ENCODE results near the gene SLC16A12. TPM values are rescaled to one million over a fixed set of nuclear protein-coding genes. Genes with fewer than 3 reads are reported as not detected.

Gene SLC16A12
- total RNA-seq, 1 experiment from 2014 or later = 10.9 TPM

DNA sequence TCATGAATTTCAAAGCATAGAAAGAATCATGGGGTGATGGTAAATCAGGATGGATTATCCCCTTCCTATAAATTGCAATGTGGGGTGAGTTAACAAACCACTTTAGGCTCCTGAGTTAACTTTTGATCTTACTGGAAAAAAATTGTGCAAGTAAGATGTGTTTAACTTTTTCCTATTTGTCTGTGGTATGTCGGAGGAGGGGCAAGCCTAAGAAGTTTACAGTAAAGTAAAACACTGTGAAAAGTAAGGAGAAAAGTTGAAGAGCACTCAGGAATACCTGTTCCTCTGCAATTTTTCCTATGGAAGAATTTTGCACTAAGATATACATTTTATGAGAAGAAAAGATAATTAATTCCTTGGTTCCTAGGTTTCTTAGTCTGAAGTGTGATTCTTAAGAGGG, 76.6 kb downstream of the SLC16A12 start (continued):
- TF ChIP-seq, protein P1, sequence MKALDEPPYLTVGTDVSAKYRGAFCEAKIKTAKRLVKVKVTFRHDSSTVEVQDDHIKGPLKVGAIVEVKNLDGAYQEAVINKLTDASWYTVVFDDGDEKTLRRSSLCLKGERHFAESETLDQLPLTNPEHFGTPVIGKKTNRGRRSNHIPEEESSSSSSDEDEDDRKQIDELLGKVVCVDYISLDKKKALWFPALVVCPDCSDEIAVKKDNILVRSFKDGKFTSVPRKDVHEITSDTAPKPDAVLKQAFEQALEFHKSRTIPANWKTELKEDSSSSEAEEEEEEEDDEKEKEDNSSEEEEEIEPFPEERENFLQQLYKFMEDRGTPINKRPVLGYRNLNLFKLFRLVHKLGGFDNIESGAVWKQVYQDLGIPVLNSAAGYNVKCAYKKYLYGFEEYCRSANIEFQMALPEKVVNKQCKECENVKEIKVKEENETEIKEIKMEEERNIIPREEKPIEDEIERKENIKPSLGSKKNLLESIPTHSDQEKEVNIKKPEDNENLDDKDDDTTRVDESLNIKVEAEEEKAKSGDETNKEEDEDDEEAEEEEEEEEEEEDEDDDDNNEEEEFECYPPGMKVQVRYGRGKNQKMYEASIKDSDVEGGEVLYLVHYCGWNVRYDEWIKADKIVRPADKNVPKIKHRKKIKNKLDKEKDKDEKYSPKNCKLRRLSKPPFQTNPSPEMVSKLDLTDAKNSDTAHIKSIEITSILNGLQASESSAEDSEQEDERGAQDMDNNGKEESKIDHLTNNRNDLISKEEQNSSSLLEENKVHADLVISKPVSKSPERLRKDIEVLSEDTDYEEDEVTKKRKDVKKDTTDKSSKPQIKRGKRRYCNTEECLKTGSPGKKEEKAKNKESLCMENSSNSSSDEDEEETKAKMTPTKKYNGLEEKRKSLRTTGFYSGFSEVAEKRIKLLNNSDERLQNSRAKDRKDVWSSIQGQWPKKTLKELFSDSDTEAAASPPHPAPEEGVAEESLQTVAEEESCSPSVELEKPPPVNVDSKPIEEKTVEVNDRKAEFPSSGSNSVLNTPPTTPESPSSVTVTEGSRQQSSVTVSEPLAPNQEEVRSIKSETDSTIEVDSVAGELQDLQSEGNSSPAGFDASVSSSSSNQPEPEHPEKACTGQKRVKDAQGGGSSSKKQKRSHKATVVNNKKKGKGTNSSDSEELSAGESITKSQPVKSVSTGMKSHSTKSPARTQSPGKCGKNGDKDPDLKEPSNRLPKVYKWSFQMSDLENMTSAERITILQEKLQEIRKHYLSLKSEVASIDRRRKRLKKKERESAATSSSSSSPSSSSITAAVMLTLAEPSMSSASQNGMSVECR (CRISPR knock-in tag; IDR thresholded peaks at IDR 0.05; ENCODE audit: borderline replicate concordance) = no peak
- no peak for TF ChIP-seq FOXJ3 (CRISPR knock-in tag; IDR thresholded peaks at IDR 0.05; ENCODE audit: borderline replicate concordance)
- no peak for TF ChIP-seq CREB1 (CRISPR knock-in tag; IDR thresholded peaks at IDR 0.05)
- TF ChIP-seq ATF1 (CRISPR knock-in tag; IDR thresholded peaks at IDR 0.05) = no peak
- TF ChIP-seq ZNF121 (CRISPR knock-in tag; IDR thresholded peaks at IDR 0.05) = no peak
- TF ChIP-seq, protein P2, sequence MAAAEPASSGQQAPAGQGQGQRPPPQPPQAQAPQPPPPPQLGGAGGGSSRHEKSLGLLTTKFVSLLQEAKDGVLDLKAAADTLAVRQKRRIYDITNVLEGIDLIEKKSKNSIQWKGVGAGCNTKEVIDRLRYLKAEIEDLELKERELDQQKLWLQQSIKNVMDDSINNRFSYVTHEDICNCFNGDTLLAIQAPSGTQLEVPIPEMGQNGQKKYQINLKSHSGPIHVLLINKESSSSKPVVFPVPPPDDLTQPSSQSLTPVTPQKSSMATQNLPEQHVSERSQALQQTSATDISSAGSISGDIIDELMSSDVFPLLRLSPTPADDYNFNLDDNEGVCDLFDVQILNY (CRISPR knock-in tag; IDR thresholded peaks at IDR 0.05) = no peak
- TF ChIP-seq SMAD3 (CRISPR knock-in tag; IDR thresholded peaks at IDR 0.05; ENCODE audit: borderline replicate concordance) = no peak
- TF ChIP-seq ZNF232 (CRISPR knock-in tag; IDR thresholded peaks at IDR 0.05) = no peak

DNA sequence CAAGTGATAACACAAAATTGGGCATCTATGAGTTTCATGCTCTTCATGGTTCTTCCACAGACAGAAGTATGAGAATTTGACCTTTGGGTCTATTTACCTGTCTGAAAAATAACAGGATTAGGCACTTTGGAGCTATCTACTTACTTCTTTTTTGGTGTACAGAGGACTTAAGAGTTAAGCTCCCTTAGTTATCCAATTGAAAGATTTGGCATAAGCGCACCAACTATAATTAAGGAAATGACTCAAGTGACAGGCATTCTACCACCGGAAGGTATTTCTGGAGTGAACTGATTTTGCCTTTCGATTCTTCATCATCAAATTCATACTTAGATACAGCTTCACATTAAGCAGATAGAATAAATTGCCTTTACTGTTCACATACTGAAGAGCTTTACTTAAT, 77.1 kb downstream of the SLC16A12 start:
- Mint-ChIP-seq H3K27ac (no peak overlapping the region), H3K9me3 (no peaks in the 10 kb centered on the region), H3K4me3 (no peak overlapping the region), H3K27me3 (ENCODE audit: low read depth) (no peaks in the 10 kb centered on the region), H3K4me1 (no peaks in the 10 kb centered on the region), H3K36me3 (no peaks in the 10 kb centered on the region)
- POLR2A ChIA-PET = interaction anchor here (0.8 kb wide), 1 partner anchor 80 kb away, joined by 3 read pairs; no protein-coding TSS in a partner anchor
- CTCF ChIA-PET = no interaction called here
- ATAC-seq (no peak), DNase-seq (ENCODE audit: low spot score) (no peak)
- TF ChIP-seq NR1H2 (CRISPR knock-in tag; IDR thresholded peaks at IDR 0.05) = no peak
- no peak for TF ChIP-seq RELA (CRISPR knock-in tag; IDR thresholded peaks at IDR 0.05; ENCODE audit: borderline replicate concordance)
- TF ChIP-seq, protein P1 (CRISPR knock-in tag; IDR thresholded peaks at IDR 0.05; ENCODE audit: borderline replicate concordance) = no peak
- TF ChIP-seq ZNF263 (CRISPR knock-in tag; IDR thresholded peaks at IDR 0.05; ENCODE audit: low read depth) = no peak
- TF ChIP-seq OVOL2 (CRISPR knock-in tag; IDR thresholded peaks at IDR 0.05; ENCODE audit: borderline replicate concordance) = no peak
- TF ChIP-seq SMAD4 (CRISPR knock-in tag; IDR thresholded peaks at IDR 0.05) = no peak
- TF ChIP-seq, protein P3, sequence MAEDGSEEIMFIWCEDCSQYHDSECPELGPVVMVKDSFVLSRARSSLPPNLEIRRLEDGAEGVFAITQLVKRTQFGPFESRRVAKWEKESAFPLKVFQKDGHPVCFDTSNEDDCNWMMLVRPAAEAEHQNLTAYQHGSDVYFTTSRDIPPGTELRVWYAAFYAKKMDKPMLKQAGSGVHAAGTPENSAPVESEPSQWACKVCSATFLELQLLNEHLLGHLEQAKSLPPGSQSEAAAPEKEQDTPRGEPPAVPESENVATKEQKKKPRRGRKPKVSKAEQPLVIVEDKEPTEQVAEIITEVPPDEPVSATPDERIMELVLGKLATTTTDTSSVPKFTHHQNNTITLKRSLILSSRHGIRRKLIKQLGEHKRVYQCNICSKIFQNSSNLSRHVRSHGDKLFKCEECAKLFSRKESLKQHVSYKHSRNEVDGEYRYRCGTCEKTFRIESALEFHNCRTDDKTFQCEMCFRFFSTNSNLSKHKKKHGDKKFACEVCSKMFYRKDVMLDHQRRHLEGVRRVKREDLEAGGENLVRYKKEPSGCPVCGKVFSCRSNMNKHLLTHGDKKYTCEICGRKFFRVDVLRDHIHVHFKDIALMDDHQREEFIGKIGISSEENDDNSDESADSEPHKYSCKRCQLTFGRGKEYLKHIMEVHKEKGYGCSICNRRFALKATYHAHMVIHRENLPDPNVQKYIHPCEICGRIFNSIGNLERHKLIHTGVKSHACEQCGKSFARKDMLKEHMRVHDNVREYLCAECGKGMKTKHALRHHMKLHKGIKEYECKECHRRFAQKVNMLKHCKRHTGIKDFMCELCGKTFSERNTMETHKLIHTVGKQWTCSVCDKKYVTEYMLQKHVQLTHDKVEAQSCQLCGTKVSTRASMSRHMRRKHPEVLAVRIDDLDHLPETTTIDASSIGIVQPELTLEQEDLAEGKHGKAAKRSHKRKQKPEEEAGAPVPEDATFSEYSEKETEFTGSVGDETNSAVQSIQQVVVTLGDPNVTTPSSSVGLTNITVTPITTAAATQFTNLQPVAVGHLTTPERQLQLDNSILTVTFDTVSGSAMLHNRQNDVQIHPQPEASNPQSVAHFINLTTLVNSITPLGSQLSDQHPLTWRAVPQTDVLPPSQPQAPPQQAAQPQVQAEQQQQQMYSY (CRISPR knock-in tag; IDR thresholded peaks at IDR 0.05) = no peak
- TF ChIP-seq, protein P4, sequence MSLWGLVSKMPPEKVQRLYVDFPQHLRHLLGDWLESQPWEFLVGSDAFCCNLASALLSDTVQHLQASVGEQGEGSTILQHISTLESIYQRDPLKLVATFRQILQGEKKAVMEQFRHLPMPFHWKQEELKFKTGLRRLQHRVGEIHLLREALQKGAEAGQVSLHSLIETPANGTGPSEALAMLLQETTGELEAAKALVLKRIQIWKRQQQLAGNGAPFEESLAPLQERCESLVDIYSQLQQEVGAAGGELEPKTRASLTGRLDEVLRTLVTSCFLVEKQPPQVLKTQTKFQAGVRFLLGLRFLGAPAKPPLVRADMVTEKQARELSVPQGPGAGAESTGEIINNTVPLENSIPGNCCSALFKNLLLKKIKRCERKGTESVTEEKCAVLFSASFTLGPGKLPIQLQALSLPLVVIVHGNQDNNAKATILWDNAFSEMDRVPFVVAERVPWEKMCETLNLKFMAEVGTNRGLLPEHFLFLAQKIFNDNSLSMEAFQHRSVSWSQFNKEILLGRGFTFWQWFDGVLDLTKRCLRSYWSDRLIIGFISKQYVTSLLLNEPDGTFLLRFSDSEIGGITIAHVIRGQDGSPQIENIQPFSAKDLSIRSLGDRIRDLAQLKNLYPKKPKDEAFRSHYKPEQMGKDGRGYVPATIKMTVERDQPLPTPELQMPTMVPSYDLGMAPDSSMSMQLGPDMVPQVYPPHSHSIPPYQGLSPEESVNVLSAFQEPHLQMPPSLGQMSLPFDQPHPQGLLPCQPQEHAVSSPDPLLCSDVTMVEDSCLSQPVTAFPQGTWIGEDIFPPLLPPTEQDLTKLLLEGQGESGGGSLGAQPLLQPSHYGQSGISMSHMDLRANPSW (CRISPR knock-in tag; conservative IDR thresholded peaks at IDR 0.05; ENCODE audit: low read depth) = no peak
- TF ChIP-seq, protein P5, sequence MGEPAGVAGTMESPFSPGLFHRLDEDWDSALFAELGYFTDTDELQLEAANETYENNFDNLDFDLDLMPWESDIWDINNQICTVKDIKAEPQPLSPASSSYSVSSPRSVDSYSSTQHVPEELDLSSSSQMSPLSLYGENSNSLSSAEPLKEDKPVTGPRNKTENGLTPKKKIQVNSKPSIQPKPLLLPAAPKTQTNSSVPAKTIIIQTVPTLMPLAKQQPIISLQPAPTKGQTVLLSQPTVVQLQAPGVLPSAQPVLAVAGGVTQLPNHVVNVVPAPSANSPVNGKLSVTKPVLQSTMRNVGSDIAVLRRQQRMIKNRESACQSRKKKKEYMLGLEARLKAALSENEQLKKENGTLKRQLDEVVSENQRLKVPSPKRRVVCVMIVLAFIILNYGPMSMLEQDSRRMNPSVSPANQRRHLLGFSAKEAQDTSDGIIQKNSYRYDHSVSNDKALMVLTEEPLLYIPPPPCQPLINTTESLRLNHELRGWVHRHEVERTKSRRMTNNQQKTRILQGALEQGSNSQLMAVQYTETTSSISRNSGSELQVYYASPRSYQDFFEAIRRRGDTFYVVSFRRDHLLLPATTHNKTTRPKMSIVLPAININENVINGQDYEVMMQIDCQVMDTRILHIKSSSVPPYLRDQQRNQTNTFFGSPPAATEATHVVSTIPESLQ (CRISPR knock-in tag; IDR thresholded peaks at IDR 0.05) = no peak
- TF ChIP-seq, protein P6, sequence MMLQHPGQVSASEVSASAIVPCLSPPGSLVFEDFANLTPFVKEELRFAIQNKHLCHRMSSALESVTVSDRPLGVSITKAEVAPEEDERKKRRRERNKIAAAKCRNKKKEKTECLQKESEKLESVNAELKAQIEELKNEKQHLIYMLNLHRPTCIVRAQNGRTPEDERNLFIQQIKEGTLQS (CRISPR knock-in tag; conservative IDR thresholded peaks at IDR 0.05) = no peak
- TF ChIP-seq ZNF219 (CRISPR knock-in tag; IDR thresholded peaks at IDR 0.05; ENCODE audit: borderline replicate concordance) = no peak
